ENCODE results near the gene C1QTNF9.

GRCh38 chr13:24273926-24274325 is 35.5 kb upstream of the C1QTNF9 start:
- no peak for TF ChIP-seq POLR2A (IDR thresholded peaks at IDR 0.05)
- TF ChIP-seq, protein P1, sequence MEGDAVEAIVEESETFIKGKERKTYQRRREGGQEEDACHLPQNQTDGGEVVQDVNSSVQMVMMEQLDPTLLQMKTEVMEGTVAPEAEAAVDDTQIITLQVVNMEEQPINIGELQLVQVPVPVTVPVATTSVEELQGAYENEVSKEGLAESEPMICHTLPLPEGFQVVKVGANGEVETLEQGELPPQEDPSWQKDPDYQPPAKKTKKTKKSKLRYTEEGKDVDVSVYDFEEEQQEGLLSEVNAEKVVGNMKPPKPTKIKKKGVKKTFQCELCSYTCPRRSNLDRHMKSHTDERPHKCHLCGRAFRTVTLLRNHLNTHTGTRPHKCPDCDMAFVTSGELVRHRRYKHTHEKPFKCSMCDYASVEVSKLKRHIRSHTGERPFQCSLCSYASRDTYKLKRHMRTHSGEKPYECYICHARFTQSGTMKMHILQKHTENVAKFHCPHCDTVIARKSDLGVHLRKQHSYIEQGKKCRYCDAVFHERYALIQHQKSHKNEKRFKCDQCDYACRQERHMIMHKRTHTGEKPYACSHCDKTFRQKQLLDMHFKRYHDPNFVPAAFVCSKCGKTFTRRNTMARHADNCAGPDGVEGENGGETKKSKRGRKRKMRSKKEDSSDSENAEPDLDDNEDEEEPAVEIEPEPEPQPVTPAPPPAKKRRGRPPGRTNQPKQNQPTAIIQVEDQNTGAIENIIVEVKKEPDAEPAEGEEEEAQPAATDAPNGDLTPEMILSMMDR (IDR thresholded peaks at IDR 0.05), result no peak
